ENCODE results near the gene LYG1. TPM values are rescaled to one million over a fixed set of nuclear protein-coding genes. Genes with fewer than 3 reads are reported as not detected.
"Not testable (repeated sequence)": the region's sequence is repeated elsewhere in the genome, so short reads cannot be mapped to it uniquely, and the experiment has no call there.

Gene LYG1
- total and polyA plus RNA-seq, 2 of the 8 experiments (the other 6 are each of a cell fraction or from before 2014, with no cell fraction given): 0.68 to 0.86 TPM

GRCh38 chr2:99317873-99318200 lies 16.8 kb upstream of the LYG1 start:
- not testable (repeated sequence) for H3K4me3 ChIP-seq (ENCODE audit: extremely low read depth in 1 of 4, insufficient read depth in 2 of 4, low read depth in 3 of 4, low read length in 4 of 4); H3K23ac ChIP-seq (ENCODE audit: insufficient read length); FAIRE-seq; H3K79me2 ChIP-seq (ENCODE audit: control insufficient read depth in 1 of 2, insufficient read depth in 2 of 2, low read length in 2 of 2); H2BK15ac ChIP-seq (ENCODE audit: low read length); H3K56ac ChIP-seq (replicated peaks; ENCODE audit: insufficient read length, low read depth, low read length); H3K23me2 ChIP-seq (ENCODE audit: low read depth, low read length); H2BK5ac ChIP-seq (ENCODE audit: low read depth, low read length); H4K20me1 ChIP-seq (replicated peaks in 1 of 2; ENCODE audit: control insufficient read depth in 1 of 2, insufficient read depth in 2 of 2, low read length in 2 of 2); H2AFZ ChIP-seq (ENCODE audit: low read length); H3K4me1 ChIP-seq (replicated peaks in 1 of 4; ENCODE audit: control insufficient read depth in 3 of 4, insufficient read depth in 4 of 4, low read length in 3 of 4); H2AK5ac ChIP-seq (ENCODE audit: low read depth, low read length); H3K18ac ChIP-seq (ENCODE audit: extremely low read depth, low read length); DNase-seq (ENCODE audit: low read depth in 1 of 2, low spot score in 2 of 2); H2BK120ac ChIP-seq (replicated peaks; ENCODE audit: low read depth, low read length); H3K27ac ChIP-seq (ENCODE audit: low read depth, low read length); H2BK12ac ChIP-seq (ENCODE audit: low read depth, low read length); H3K9ac ChIP-seq (replicated peaks in 1 of 4; ENCODE audit: extremely low read depth in 1 of 4, low read depth in 3 of 4, low read length in 3 of 4); H3K4me2 ChIP-seq (ENCODE audit: insufficient read depth in 1 of 2, low read depth in 2 of 2, low read length in 2 of 2); H3K4ac ChIP-seq (replicated peaks; ENCODE audit: insufficient read length, low read depth, low read length); H4K91ac ChIP-seq (replicated peaks; ENCODE audit: insufficient read length, low read length); H2BK20ac ChIP-seq (ENCODE audit: low read length); H3K79me1 ChIP-seq (ENCODE audit: low read depth, low read length); H3K14ac ChIP-seq (ENCODE audit: insufficient read length); H3K9me3 ChIP-seq (ENCODE audit: insufficient read depth in 2 of 2, low read depth in 1 of 2, low read length in 1 of 2); H3K27me3 ChIP-seq (replicated peaks in 1 of 4; ENCODE audit: control insufficient read depth in 3 of 4, extremely low read depth in 1 of 4, insufficient read depth in 3 of 4, low read length in 3 of 4); H4K5ac ChIP-seq (ENCODE audit: insufficient read length, low read depth, low read length); H4K8ac ChIP-seq (ENCODE audit: extremely low read depth, insufficient read depth, low read length)
- H3K36me3 ChIP-seq (ENCODE audit: control insufficient read depth in 2 of 4, insufficient read depth in 4 of 4, low read length in 3 of 4): peaks cover 7 to 43% (median 19%) of the 10 kb centered on the region in 4 experiments; a peak in 7 of 8 replicates
- ChIA-PET POLR2A (ENCODE audit: partially characterized antibody) (interaction anchor here (0.9 to 1.2 kb wide), 2 partner anchors 12 to 20 kb away, joined by 3 read pairs; no protein-coding TSS in a partner anchor), CTCF (ENCODE audit: partially characterized antibody) (interaction anchor here (1.9 kb wide), 1 partner anchor 116 kb away, joined by 3 read pairs; no protein-coding TSS in a partner anchor)
- WGBS, 2 experiments (ENCODE audit: extremely low coverage in 1 of 2, insufficient coverage in 1 of 2, insufficient read length in 1 of 2, insufficient replicate concordance in 2 of 2, low coverage in 1 of 2, low lambda C conversion rate in 2 of 2, missing lambda C conversion rate in 1 of 2): 90% methylated on average over 7 of the region's 7 CpGs; no CpG with 5 or more reads in 1 of the 2 experiments

Data from H1 (cell line).